Fibroblast of the aortic adventitia (primary cell): Measurements from ENCODE around the gene CTSE. TPM values are rescaled to one million over a fixed set of nuclear protein-coding genes. Genes with fewer than 3 reads are reported as not detected.

ENCODE experiments used
- DNase-seq: peaks from one replicate; pipeline ENCODE4 v3.0.0-alpha.2; 2010; ENCODE audit warnings: low read depth
- H3K4me3 ChIP-seq: 2 replicates; pipeline ENCODE4 v1.5.1; 2011; ENCODE audit warnings: low read depth, mild to moderate bottlenecking, control low read depth, low read length, moderate library complexity
- CTCF ChIP-seq: IDR thresholded peaks from 2 replicates; pipeline ENCODE4 v1.5.1; 2011; ENCODE audit warnings: mild to moderate bottlenecking, low read length, control low read depth, inconsistent platforms; ENCODE audit not compliant: insufficient read depth
- total RNA-seq: library from RNA; depleted of rRNA; stranded (reverse); fragments of >200 nt; gene quantifications from 2 replicates; pipeline ENCODE4 v1.2.3, GENCODE V29; 2012; ENCODE audit warnings: low replicate concordance

The CTSE gene
- total RNA-seq, 1 donor, result not detected

GRCh38 chr1:206050655-206051235 is 27.1 kb upstream of the CTSE start:
- DNase-seq, result no peak
- H3K4me3 ChIP-seq, result no peak overlapping the region

GRCh38 chr1:206049919-206050600 is 26.4 kb upstream of the CTSE start:
- DNase-seq, result no peak
- TF ChIP-seq CTCF, result no peak
- H3K4me3 ChIP-seq, result no peak overlapping the region

More at GRCh38 chr1:206050655-206051235, 27.1 kb upstream of the CTSE start:
- no peak for TF ChIP-seq CTCF

DNA sequence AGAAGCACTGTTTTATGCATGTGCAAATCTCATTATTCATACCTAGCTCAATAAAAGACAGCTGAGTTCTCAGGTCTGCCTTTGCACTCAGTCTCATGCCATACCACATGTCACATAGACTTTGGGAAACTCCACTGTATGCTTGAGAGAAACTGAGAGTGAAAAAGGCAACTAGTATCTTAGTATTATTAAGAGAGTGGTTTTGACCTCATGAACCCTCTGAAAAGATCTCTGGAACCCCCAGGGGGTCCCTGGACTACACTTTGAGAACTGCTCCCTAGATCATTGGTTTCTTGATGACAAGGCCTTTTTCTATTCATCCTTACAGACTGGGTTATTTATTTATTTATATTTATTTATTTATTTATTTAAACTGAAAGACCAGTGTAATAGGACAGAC is 25.6 kb upstream of the CTSE start:
- no peak for TF ChIP-seq CTCF
- no peak overlapping the region for H3K4me3 ChIP-seq
- no peak for DNase-seq

- no peak overlapping the region for H3K4me3 ChIP-seq
- DNase-seq, result no peak
- no peak for TF ChIP-seq CTCF
Observed at GRCh38 chr1:206048582-206048981, 24.9 kb upstream of the CTSE start.

DNA sequence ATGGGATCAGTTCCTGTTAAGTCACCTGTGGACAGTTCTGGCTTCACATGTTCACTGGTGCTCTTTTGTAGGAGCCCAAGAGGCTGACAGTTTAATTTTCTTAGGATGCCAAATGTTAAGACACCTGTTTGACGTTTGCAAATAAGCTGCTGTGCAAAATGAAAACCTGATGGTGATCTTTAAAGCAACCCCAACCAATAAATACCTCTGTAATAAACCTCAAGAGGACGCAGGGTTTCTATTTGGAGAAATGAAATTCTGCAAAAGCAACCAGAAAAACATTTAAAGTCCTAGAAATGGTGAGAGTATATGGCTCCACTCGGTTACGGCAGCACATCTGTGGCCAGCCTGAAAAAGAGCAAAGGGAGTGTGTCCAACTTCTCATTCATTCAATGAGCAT is 23.6 kb upstream of the CTSE start:
- H3K4me3 ChIP-seq, result no peak overlapping the region
- no peak for DNase-seq
- no peak for TF ChIP-seq CTCF

DNA sequence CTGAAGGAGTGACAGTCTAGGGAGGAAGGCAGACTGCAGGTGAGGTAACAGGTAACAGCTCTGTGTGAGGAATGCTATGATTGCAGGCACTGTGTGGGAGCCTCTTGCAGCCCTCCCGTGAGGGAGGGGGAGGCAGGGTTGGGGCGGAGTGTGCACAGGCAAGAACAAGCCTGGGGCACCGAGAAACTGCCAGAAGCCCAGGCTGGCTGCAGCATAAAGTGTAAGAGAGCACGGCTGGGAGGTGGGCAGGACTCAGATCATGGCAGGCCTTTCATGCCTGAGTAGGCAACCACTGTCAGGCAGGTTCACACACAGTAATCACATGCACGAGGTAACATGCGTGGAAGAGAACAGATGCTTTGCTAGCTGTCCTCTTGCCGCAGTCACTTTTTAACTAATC is 17.9 kb upstream of the CTSE start:
- TF ChIP-seq CTCF, result no peak
- H3K4me3 ChIP-seq, result no peak overlapping the region
- no peak for DNase-seq
